Brain microvascular endothelial cell (primary cell): ENCODE data around the gene MRPS6.
A peak's percentile ranks its signal among the peaks of the same experiment; 100 is the strongest.

Experiments
- DNase-seq: peaks from one replicate; pipeline ENCODE4 v3.0.0-alpha.2; 2020
- H3K27ac ChIP-seq: fragments of 250-450 bp; sonication (Bioruptor Pico); 2 replicates; pipeline ENCODE4 v1.5.1; 2020; ENCODE audit warnings: mild to moderate bottlenecking, moderate library complexity
- H3K27me3 ChIP-seq: fragments of 250-450 bp; sonication (Bioruptor Pico); replicated peaks from 2 replicates; pipeline ENCODE4 v1.5.1; 2020; ENCODE audit warnings: mild to moderate bottlenecking
- H3K36me3 ChIP-seq: fragments of 250-450 bp; sonication (Bioruptor Pico); replicated peaks from 2 replicates; pipeline ENCODE4 v1.5.1; 2020; ENCODE audit warnings: mild to moderate bottlenecking
- H3K4me3 ChIP-seq: 2 replicates; pipeline ENCODE4 v1.5.1; 2011; ENCODE audit warnings: low read depth, mild to moderate bottlenecking, control low read depth, low read length, moderate library complexity
- CTCF ChIP-seq: IDR thresholded peaks from 2 replicates; pipeline ENCODE4 v1.5.1; 2011; ENCODE audit warnings: low read depth, mild to moderate bottlenecking, moderate library complexity, low read length, control low read depth, inconsistent platforms; ENCODE audit errors: missing control alignments
- in situ Hi-C: cut with HindIII; loops from 2 replicates; pipeline ENCODE4 v1.10.0; 2017; ENCODE audit warnings: low sequenced_read_pairs, low pct_ligation_motif_present

The MRPS6 gene

DNA sequence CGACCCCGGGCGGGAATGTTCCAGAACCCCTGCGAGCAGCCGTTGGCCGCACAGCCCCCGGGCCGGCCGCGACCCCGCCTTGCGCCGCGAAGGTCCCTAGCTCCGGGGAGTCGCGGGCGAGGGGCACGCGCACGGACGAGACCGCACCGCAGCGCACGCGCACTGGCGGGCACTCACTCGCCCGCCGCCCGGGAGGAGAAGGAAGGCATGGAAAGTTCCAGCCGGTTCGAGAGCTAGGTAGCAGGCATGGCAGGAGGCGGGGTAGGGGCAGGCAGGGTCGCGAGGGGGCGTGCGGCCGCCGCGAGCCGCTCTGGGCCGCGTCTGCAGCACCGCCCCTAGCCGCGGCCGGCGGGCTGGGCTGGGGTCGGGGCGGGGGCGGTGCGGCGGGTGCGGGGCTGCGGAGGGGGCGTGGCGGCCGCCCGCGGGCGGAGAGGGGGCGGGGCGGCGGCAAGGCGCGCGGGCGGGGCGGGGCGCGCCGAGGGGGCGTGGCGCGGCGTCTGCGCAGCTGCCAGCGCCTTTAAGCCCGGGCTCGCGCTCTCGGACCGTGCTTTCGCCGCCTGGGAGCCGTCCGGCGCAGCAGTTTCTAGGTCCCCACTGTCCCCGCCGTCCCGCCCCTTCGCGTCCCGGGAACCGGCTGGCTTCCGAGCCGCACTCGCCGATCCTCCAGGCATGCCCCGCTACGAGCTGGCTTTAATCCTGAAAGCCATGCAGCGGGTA, at the start of gene MRPS6, which contains the start of gene SLC5A3:
Gene MRPS6 (plus strand): TSS at position 547 of the 717 bp plus-strand sequence. CDS start 123 bp downstream, at position 670.
Gene SLC5A3 (plus strand): TSS at position 547 of the 717 bp plus-strand sequence. CDS start 21,621 bp downstream, outside the sequence.
- H3K27ac ChIP-seq = no peak within 1 kb of the TSS
- no peaks in the 10 kb centered on the region for H3K36me3 ChIP-seq
- no peaks in the 10 kb centered on the region for H3K27me3 ChIP-seq
- no peak for TF ChIP-seq CTCF
- peak; percentile 59 for DNase-seq
- in situ Hi-C loops = no loop called here
- H3K4me3 ChIP-seq = peak within 1 kb of the TSS; percentile 81

DNA sequence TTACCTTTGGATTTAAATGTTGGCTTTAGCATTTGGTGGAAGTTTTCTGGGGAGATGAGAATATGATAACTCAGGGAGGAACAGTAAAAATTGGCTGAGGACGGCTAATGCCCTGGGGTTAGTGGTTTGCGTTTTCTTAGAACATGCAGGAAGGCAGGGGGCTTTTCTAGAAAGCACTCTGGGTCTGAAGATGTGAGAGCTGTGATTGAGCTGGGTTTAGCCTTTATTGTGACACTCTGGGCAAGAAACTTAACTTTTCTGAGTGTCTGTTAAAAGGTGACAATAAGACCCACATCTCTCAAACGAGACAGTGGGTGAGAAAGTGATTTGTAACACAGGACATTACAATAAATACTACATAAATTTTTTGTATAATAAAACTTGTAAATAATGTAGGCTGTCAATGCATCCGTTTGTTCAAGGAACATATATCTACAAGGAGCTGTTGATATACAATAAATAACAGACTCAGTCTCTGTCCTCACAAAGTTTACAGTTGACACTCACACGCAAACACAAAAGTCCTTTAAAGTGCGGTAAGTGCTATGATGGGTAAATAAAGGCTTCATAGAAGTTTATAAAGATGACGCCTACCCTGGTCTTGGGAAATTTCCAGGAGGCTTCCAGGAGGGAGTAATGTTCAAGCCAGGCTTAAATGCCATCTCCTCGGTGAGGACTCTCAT, 49.5 kb upstream of the MRPS6 start:
- H3K4me3 ChIP-seq = no peak overlapping the region
- H3K27me3 ChIP-seq = no peaks in the 10 kb centered on the region
- no peaks in the 10 kb centered on the region for H3K36me3 ChIP-seq
- DNase-seq = no peak
- no peak for TF ChIP-seq CTCF
- H3K27ac ChIP-seq = no peak overlapping the region
- in situ Hi-C loops = no loop called here

DNA sequence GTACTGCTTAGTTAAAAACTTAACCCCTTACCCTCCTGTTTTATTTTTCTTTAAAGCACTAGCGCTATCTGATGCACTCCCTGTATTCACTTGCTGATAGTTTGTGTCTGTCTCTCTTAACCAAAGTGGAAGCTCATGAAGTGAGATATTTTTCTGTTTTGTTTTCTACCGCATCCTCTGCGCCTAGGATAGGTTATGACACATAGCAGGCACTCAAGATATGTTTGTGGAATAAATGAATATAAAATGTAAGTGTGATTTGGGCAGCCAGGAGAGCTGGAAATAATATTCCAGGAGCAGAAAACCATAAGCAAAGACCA, 49.0 kb upstream of the MRPS6 start:
- Histone ChIP-seq H3K4me3 (no peak overlapping the region), H3K27ac (no peak overlapping the region), H3K36me3 (no peaks in the 10 kb centered on the region), H3K27me3 (no peaks in the 10 kb centered on the region)
- in situ Hi-C loops = no loop called here
- DNase-seq = no peak
- no peak for TF ChIP-seq CTCF

DNA sequence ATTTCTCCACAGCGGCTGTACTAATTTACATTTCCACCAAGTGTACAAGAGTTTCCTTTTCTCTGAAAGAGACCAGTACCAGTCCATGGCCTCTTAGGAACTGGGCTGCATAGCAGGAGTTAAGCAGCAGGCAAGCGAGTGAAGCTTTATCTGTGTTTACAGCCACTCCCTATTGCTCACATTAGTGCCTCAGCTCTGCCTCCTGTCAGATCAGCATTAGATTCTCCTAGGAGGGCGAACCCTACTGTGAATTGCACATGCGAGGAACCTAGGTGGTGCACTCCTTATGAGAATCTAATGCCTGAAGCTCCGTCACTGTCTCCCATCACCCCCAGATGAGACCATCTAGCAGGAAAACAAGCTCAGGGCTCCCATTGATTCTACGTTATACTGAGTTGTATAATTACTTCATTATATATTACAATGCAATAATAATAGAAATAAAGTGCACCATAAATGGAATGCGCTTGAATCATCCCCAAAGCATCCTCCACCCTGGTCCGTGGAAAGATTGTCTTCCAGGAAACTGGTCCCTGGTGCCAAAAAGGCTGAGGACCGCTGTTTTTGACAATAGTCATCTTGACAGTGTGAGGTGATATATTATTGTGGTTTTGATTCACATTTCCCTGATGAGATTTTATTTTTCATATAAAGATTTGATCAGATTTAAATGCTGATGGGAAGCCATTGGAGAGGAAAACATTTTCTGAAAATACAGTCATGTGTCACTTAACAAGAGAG, 45.5 kb upstream of the MRPS6 start:
- Histone ChIP-seq H3K36me3 (no peaks in the 10 kb centered on the region), H3K27me3 (no peaks in the 10 kb centered on the region), H3K27ac (no peak overlapping the region), H3K4me3 (no peak overlapping the region)
- TF ChIP-seq CTCF = no peak
- in situ Hi-C loops = no loop called here
- DNase-seq = peak; percentile 11

- H3K36me3 ChIP-seq = no peaks in the 10 kb centered on the region
- H3K27ac ChIP-seq = no peak overlapping the region
- DNase-seq = peak; percentile 86
- no peaks in the 10 kb centered on the region for H3K27me3 ChIP-seq
- TF ChIP-seq CTCF = no peak
- H3K4me3 ChIP-seq = peak overlapping the region; percentile 12
- in situ Hi-C loops = no loop called here
Measured at GRCh38 chr21:34029743-34030528, 43.4 kb upstream of the MRPS6 start.
